Coronary artery (tissue), 2 donors: ENCODE results near the gene ENAM.
"Not testable (repeated sequence)": the region's sequence is repeated elsewhere in the genome, so short reads cannot be mapped to it uniquely, and the experiment has no call there.

Experiments
- DNase-seq: peaks from one replicate; pipeline ENCODE4 v3.0.0-alpha.2; 2017; ENCODE audit warnings: low spot score
- H3K27ac ChIP-seq, 2 donors: fragments of 200-600 bp; sonication (generic); one replicate each; pipeline ENCODE4 v1.5.1; 2016 to 2019
- H3K4me3 ChIP-seq: fragments of 200-600 bp; sonication (generic); 2 replicates; pipeline ENCODE4 v1.5.1; 2016; ENCODE audit warnings: mild to moderate bottlenecking, moderate library complexity
- TF ChIP-seq, protein P1 (sequence below): fragments of 200-600 bp; sonication (generic); IDR thresholded peaks from one replicate; pipeline ENCODE4 v1.5.1; 2019; ENCODE audit warnings: antibody characterized with exemption

ENAM gene

DNA sequence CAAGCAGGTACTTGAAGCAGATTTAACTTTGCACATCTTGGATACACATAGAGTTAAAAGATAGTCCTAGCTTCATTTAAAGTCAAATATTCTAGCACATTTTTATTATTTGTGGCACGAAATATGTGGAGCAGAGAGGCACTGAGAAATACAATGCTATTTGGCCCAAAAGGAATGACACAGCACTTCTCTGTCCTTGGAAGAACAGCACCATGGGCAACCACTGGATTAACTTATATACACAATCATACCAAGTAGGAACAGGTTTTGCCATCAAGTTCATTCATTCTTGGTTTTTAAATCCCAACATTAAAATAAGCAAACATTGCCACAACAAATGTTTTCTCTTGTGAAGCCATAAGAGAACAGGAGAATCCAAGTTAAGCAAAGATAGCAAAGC lies 924 bp upstream of the ENAM start:
- no peak for DNase-seq
- no peak overlapping the region for H3K4me3 ChIP-seq
- H3K27ac ChIP-seq = no peak overlapping the region
- TF ChIP-seq, protein P1, sequence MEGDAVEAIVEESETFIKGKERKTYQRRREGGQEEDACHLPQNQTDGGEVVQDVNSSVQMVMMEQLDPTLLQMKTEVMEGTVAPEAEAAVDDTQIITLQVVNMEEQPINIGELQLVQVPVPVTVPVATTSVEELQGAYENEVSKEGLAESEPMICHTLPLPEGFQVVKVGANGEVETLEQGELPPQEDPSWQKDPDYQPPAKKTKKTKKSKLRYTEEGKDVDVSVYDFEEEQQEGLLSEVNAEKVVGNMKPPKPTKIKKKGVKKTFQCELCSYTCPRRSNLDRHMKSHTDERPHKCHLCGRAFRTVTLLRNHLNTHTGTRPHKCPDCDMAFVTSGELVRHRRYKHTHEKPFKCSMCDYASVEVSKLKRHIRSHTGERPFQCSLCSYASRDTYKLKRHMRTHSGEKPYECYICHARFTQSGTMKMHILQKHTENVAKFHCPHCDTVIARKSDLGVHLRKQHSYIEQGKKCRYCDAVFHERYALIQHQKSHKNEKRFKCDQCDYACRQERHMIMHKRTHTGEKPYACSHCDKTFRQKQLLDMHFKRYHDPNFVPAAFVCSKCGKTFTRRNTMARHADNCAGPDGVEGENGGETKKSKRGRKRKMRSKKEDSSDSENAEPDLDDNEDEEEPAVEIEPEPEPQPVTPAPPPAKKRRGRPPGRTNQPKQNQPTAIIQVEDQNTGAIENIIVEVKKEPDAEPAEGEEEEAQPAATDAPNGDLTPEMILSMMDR = no peak

DNA sequence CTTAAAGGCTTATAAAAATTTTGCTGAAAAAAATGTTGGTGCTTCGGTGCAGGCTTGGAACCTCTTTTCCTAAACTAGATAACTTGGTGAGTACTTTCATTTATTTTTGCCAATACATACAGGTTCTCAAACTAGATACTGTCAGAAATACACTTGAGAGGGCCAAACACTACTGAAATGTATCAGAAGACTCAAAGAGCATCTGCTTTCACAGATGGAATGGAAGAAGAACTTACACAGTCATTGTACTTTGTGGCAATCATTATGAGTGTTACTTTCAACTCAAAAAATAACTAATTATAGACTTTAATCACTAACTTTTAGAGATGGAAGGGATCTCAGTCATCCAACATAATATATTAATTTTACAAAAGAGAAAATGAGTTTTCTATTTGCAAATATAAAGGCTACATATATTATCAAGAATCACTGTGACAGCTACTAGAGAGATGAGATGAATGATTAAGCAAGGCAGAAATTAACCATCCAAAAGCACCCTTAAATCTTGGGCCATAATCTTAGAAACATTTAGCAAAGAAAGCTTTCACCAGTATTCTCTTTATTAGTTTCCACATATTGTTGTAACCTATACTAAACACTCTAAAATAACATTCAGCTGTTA lies 1.0 kb downstream of the ENAM start:
- no peak for DNase-seq
- Histone ChIP-seq H3K4me3 (no peak overlapping the region), H3K27ac (no peak overlapping the region)
- TF ChIP-seq, protein P1 = no peak

DNA sequence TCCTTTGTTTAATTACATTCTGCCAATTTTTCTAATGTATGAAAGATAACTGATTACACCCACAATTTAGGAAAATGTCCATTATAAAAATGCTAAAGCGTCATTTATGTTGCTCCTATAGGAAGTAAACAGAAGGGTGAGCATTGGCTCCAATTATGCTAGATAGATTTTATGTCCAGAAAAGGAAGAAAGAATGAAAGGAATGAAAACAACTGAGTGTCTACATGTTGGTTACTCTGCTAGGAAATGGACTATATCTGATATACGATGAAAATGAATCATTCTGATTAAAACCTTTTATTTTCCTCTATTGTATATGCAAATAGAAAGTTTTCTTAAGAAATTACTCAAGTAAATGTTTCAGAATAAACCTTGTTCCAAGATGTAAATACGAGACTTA lies 1.6 kb downstream of the ENAM start:
- TF ChIP-seq, protein P1 = no peak
- no peak overlapping the region for H3K27ac ChIP-seq
- DNase-seq = no peak
- no peak overlapping the region for H3K4me3 ChIP-seq

DNA sequence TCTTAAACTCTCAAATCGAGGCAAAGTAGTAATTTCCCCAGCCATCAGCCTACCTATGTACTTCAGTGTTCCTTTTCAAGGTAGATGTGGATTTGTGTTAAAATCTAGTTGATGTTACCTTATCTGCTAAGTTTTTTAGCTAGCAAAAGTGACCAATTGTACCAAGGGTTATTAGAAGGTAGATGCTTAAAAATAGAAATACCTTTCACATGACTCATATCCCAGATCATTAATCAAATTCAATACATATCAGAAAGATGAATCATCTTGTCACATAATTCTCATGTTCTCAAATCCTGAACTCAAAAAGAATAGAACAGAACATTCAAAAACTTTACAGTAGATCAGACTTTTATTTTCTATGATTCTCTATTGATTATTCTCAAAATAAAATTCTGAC lies 3.5 kb downstream of the ENAM start:
- DNase-seq = no peak
- Histone ChIP-seq H3K4me3 (no peak overlapping the region), H3K27ac (no peak overlapping the region)
- TF ChIP-seq, protein P1 = no peak

DNA sequence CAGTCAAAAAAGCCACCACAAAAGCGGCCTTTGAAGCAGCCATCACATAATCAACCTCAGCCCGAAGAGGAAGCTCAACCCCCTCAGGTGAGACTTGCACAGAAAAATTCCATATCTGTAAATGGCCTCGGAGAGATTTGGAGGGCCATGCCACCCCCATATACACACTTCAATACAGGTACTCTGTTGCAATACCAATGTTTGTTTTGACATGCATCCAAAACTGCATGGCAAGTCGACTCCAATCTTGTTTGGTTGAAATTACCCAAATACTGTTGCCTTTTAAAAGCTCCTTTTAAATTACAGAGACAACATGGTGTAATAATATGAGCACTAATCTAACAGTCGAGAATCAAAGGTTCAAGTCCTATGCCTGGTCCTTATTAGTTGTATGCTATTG lies 5.9 kb downstream of the ENAM start:
- DNase-seq = no peak
- TF ChIP-seq, protein P1 = no peak
- Histone ChIP-seq H3K27ac (no peak overlapping the region), H3K4me3 (no peak overlapping the region)

DNA sequence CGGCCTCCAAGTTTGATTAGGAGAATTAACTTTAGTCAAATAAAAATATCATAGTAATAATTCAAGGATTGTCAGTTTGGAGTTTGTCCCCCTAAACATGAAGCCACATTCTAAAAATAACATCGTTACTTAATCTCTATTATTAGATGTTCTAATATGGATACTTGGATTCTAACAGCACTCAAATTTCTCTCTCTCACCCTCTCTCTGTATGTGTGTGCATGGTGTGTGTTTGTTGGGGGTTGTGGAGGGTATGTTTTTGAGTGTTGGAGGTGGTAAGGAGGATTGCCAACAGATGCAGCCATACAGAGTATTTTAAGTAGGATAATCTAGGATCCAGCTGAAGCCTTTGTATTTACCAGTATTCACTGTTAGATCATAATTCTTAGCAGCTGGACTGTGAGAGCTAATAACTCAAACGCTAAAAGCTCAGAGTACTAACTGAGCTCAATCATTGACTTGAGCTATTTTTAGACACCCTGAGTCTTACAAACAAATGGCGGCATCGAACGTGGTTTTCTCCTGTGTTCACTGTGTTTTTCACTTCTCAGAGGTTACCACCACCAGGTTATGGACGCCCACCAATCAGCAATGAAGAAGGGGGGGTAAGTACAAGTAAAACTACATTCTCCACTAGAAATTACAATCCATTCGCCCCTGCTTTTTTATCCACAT lies 8.8 kb downstream of the ENAM start:
- DNase-seq = no peak
- Histone ChIP-seq H3K27ac (no peak overlapping the region), H3K4me3 (peak overlapping the region; percentile 1)
- TF ChIP-seq, protein P1 = no peak

DNA sequence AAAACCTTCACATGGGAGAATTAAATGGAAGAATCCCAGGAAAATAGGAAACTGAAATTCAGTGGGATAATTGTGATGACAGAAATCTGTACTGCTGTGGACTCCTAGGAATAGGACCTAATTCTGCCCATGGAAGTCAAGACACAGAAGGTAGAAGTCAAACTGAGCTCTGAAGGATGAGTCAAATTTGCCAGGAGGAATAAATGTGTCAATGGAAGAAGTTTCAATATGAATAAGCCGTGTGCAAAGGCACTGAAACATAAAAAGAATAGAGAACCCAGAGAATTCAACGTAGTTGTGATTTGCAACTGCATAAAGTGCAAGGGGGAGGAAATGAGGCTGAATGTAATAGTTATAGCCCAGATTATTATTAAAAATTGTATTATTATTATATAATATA lies 11.6 kb downstream of the ENAM start:
- Histone ChIP-seq H3K27ac (no peak overlapping the region), H3K4me3 (no peak overlapping the region)
- TF ChIP-seq, protein P1 = no peak
- no peak for DNase-seq

DNA sequence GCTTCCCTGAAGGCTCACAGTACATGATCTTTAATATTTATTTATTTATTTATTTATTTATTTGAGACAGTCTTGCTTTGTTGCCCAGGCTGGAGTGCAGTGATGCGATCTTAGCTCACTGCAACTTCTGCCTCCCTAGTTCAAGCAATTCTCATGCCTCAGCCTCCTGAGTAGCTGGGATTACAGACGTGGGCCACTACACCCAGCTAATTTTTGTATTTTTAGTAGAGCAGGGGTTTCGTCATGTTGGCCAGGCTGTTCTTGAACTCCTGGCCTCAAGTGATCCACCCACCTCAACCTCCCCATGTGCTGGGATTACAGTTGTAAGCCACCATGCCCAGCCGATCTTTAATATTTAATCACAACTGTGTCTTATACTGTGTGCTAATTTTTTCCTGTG lies 22.2 kb downstream of the ENAM start:
- DNase-seq, H3K27ac ChIP-seq, H3K4me3 ChIP-seq: not testable (repeated sequence)
